Measurements from ENCODE around the gene USP33.
"Not testable (repeated sequence)": the region's sequence is repeated elsewhere in the genome, so short reads cannot be mapped to it uniquely, and the experiment has no call there.

The USP33 gene

GRCh38 chr1:77732090-77732489 lies 27.6 kb downstream of the USP33 start:
- no peak for DNase-seq

- DNase-seq: no peak
Measured at GRCh38 chr1:77725706-77726105, 33.9 kb downstream of the USP33 start.

GRCh38 chr1:77718181-77718580 lies 41.5 kb downstream of the USP33 start:
- DNase-seq: no peak

GRCh38 chr1:77716065-77716464 lies 43.6 kb downstream of the USP33 start:
- DNase-seq: no peak

- no peak for DNase-seq
Measured at GRCh38 chr1:77709727-77710126, 49.9 kb downstream of the USP33 start.

GRCh38 chr1:77706321-77706720 lies 53.3 kb downstream of the USP33 start:
- no peak for DNase-seq

GRCh38 chr1:77704736-77705135 lies 54.9 kb downstream of the USP33 start:
- DNase-seq: no peak

- DNase-seq: not testable (repeated sequence)
Measured at GRCh38 chr1:77699673-77700072, 60.0 kb downstream of the USP33 start.

- DNase-seq: no peak
Measured at GRCh38 chr1:77697441-77697840, 62.2 kb downstream of the USP33 start.

- DNase-seq: no peak
Measured at GRCh38 chr1:77688939-77689338, 70.7 kb downstream of the USP33 start.

GRCh38 chr1:77687519-77687906 lies 72.1 kb downstream of the USP33 start:
- DNase-seq: no peak

- no peak for DNase-seq
Measured at GRCh38 chr1:77686796-77687518, 72.7 kb downstream of the USP33 start.

GRCh38 chr1:77683160-77684148 lies 76.2 kb downstream of the USP33 start:
- DNase-seq: peak; percentile 89 to 96

GRCh38 chr1:77682460-77683159 lies 77.0 kb downstream of the USP33 start, which contains the start of gene ZZZ3:
ZZZ3 (minus strand) TSS chr1:77682658; CDS start chr1:77633354, 49,304 bp downstream.
- DNase-seq: peak; percentile 74 to 90

- DNase-seq: no peak
Measured at GRCh38 chr1:77680173-77680572, 79.5 kb downstream of the USP33 start.

- no peak for DNase-seq
Measured at GRCh38 chr1:77678660-77679610, 80.7 kb downstream of the USP33 start.

GRCh38 chr1:77674807-77675206 lies 84.8 kb downstream of the USP33 start:
- not testable (repeated sequence) for DNase-seq

GRCh38 chr1:77673716-77674355 lies 85.8 kb downstream of the USP33 start:
- DNase-seq: no peak

- no peak for DNase-seq
Measured at GRCh38 chr1:77673030-77673429, 86.6 kb downstream of the USP33 start.

GRCh38 chr1:77672374-77672773 lies 87.3 kb downstream of the USP33 start:
- DNase-seq: no peak

GRCh38 chr1:77671836-77672235 lies 87.8 kb downstream of the USP33 start:
- DNase-seq: no peak
